Psoas muscle (tissue), 8 donors: ENCODE data around the gene P4HA2. TPM values are rescaled to one million over a fixed set of nuclear protein-coding genes. Genes with fewer than 3 reads are reported as not detected.

ENCODE experiments used
- ATAC-seq, 4 donors: fragments of 200-7000 bp; cut with Tn5 transposase; one replicate each; pipeline ENCODE4 v1.9.1; 2020; ENCODE audit warnings: moderate library complexity in 3 of 4, mild to moderate bottlenecking in 2 of 4
- DNase-seq, 2 donors: peaks; one replicate each; pipeline ENCODE4 v3.0.0-alpha.2; 2020
- H3K27ac ChIP-seq: fragments of 200-600 bp; one replicate; pipeline ENCODE4 v1.8.0; 2022
- H3K27me3 ChIP-seq, 3 donors: fragments of 200-600 bp in 1 of 3; one replicate each; pipeline versions ENCODE4 v1.6.1 to v1.8.0; 2013 to 2022; ENCODE audit warnings: low read length in 2 of 3, mild to moderate bottlenecking in 2 of 3, moderate library complexity in 1 of 3; ENCODE audit not compliant: insufficient read depth in 3 of 3
- H3K36me3 ChIP-seq, 2 donors: fragments of 200-600 bp in 1 of 2; one replicate each; pipeline versions ENCODE4 v1.6.1 to v1.8.0; 2013 to 2022; ENCODE audit warnings: low read depth in 1 of 2, mild to moderate bottlenecking in 1 of 2, moderate library complexity in 1 of 2; ENCODE audit not compliant: insufficient read depth in 1 of 2
- H3K4me1 ChIP-seq: fragments of 200-600 bp; one replicate; pipeline ENCODE4 v1.8.0; 2022
- H3K4me3 ChIP-seq: fragments of 200-600 bp; one replicate; pipeline ENCODE4 v1.8.0; 2022; ENCODE audit warnings: mild to moderate bottlenecking
- H3K9me3 ChIP-seq: fragments of 200-600 bp; one replicate; pipeline ENCODE4 v1.8.0; 2022
- CTCF ChIP-seq: fragments of 200-600 bp; IDR thresholded peaks from one replicate; pipeline ENCODE4 v1.8.0; 2022; ENCODE audit warnings: antibody characterized with exemption
- WGBS, 3 donors: extraction: QIAGEN DNeasy Blood & Tissue Kit; methylation state at CpG; one replicate each; pipeline versions ENCODE4 v1.1.6 to v1.1.7; 2013; 5-methylcytosine and 5-hydroxymethylcytosine counted together
- intact Hi-C, 2 donors: fragments of 100-400 bp; cut with DNase I; formaldehyde crosslinking; loops; one replicate each; pipeline versions ENCODE4 v1.11.0 to v1.14.2; 2022
- polyA plus RNA-seq, 3 donors: library from polyadenylated mRNA; stranded (reverse); fragments of 200-250 nt; gene quantifications; one replicate each; pipeline ENCODE4 v1.2.3, GENCODE V29; 2013
- total RNA-seq, 4 donors: library from RNA; stranded (reverse); fragmentation: NEBNext Ultra II Directional in 2 of 4; extraction: Animal tissue kit (Norgen Biotek cat#: 25700) in 2 of 4; gene quantifications; one replicate each; pipeline versions ENCODE4 v1.2.1 to v1.2.4, GENCODE V29; 2021 to 2023
- donor health status: healthy with polysubstance abuse.
- donor health status: DM: no; HTN: no; CAD: no; lungs with moderate emphysema.
- donor health status: Bipolar disorder and iron deficiency.
- donor health status: healthy.
- donor health status: DM: yes; HTN: yes; CAD: no.
- donor health status: DM: no; HTN: no; CAD: no.
- donor health status: DM: no; HTN: no; CAD: no.
- donor health status: DM: yes; HTN: yes; CAD: no.

P4HA2 gene
- total and polyA plus RNA-seq, 7 donors: 10.2 to 21.6 (median 13.7) TPM

GRCh38 chr5:132180134-132180745 is 47.4 kb downstream of the P4HA2 start:
- peak; percentile 76 for TF ChIP-seq CTCF
- Histone ChIP-seq H3K4me3 (no peak overlapping the region), H3K27me3 (no peaks in the 10 kb centered on the region), H3K36me3 (no peaks in the 10 kb centered on the region), H3K4me1 (no peaks in the 10 kb centered on the region), H3K9me3 (no peaks in the 10 kb centered on the region), H3K27ac (no peak overlapping the region)
- WGBS, 3 donors: 9 to 16% (median 12%) methylated on average over 8 of the region's 8 CpGs
- ATAC-seq: peak; percentile 46 to 83 (median 64)
- DNase-seq: no peak
- intact Hi-C loops: loop anchor here (5.0 to 10.0 kb wide), 3 partner anchors 115 to 325 kb away; partner anchors contain the start of gene IL3 (in 1 of the 2)

GRCh38 chr5:132179405-132179804 is 48.2 kb downstream of the P4HA2 start:
- no peak overlapping the region for H3K4me3 ChIP-seq
- no peak for DNase-seq
- intact Hi-C loops: no loop called here
- H3K36me3 ChIP-seq: no peaks in the 10 kb centered on the region
- no peaks in the 10 kb centered on the region for H3K4me1 ChIP-seq
- no peak for ATAC-seq
- WGBS, 3 donors: 36 to 54% (median 41%) methylated on average over 3 of the region's 3 CpGs
- H3K9me3 ChIP-seq: no peaks in the 10 kb centered on the region
- no peaks in the 10 kb centered on the region for H3K27me3 ChIP-seq
- H3K27ac ChIP-seq: no peak overlapping the region
- no peak for TF ChIP-seq CTCF

GRCh38 chr5:132177691-132178149 is 49.9 kb downstream of the P4HA2 start:
- DNase-seq: no peak
- Histone ChIP-seq H3K9me3 (no peaks in the 10 kb centered on the region), H3K36me3 (no peaks in the 10 kb centered on the region), H3K4me3 (no peak overlapping the region), H3K27me3 (no peaks in the 10 kb centered on the region), H3K27ac (no peak overlapping the region), H3K4me1 (no peaks in the 10 kb centered on the region)
- ATAC-seq: no peak
- TF ChIP-seq CTCF: no peak
- intact Hi-C loops: no loop called here
- WGBS, 3 donors: 91 to 94% (median 93%) methylated on average over 6 of the region's 6 CpGs

GRCh38 chr5:132176987-132177386 is 50.7 kb downstream of the P4HA2 start:
- H3K4me1 ChIP-seq: no peaks in the 10 kb centered on the region
- intact Hi-C loops: no loop called here
- no peaks in the 10 kb centered on the region for H3K36me3 ChIP-seq
- 64 to 72% (median 71%) methylated on average over 3 of the region's 3 CpGs for WGBS, 3 donors
- no peak for ATAC-seq
- H3K4me3 ChIP-seq: no peak overlapping the region
- no peak overlapping the region for H3K27ac ChIP-seq
- DNase-seq: no peak
- TF ChIP-seq CTCF: no peak
- H3K27me3 ChIP-seq: no peaks in the 10 kb centered on the region
- H3K9me3 ChIP-seq: no peaks in the 10 kb centered on the region

GRCh38 chr5:132176521-132176945 is 51.1 kb downstream of the P4HA2 start:
- Histone ChIP-seq H3K36me3 (no peaks in the 10 kb centered on the region), H3K4me3 (no peak overlapping the region), H3K9me3 (no peaks in the 10 kb centered on the region), H3K4me1 (no peaks in the 10 kb centered on the region), H3K27ac (no peak overlapping the region), H3K27me3 (no peaks in the 10 kb centered on the region)
- ATAC-seq (no peak), DNase-seq (no peak)
- intact Hi-C loops: no loop called here
- no peak for TF ChIP-seq CTCF
- 85 to 91% (median 88%) methylated on average over 6 of the region's 6 CpGs for WGBS, 3 donors
